ENCODE measurements around the gene ME1.

DNA sequence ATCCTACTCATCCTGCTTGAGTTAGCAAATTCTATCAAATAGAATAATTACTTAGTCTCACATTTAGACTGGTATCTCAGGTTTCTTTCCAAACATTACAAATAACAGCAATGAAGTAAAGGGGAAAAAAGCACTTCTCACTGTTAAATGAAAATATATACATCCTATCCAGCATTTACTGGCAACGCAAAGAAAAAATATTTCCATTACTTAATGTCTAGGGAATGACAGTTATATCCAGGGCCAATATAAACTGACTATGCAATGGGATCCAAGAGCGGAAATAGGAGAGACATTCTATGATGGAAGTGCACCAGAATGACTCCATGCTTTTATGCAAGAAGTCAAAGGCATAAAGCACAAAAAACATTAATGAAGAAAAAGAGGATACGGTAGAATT, 60.3 kb downstream of the ME1 start:
- TF ChIP-seq, protein P1, sequence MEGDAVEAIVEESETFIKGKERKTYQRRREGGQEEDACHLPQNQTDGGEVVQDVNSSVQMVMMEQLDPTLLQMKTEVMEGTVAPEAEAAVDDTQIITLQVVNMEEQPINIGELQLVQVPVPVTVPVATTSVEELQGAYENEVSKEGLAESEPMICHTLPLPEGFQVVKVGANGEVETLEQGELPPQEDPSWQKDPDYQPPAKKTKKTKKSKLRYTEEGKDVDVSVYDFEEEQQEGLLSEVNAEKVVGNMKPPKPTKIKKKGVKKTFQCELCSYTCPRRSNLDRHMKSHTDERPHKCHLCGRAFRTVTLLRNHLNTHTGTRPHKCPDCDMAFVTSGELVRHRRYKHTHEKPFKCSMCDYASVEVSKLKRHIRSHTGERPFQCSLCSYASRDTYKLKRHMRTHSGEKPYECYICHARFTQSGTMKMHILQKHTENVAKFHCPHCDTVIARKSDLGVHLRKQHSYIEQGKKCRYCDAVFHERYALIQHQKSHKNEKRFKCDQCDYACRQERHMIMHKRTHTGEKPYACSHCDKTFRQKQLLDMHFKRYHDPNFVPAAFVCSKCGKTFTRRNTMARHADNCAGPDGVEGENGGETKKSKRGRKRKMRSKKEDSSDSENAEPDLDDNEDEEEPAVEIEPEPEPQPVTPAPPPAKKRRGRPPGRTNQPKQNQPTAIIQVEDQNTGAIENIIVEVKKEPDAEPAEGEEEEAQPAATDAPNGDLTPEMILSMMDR (IDR thresholded peaks at IDR 0.05; ENCODE audit: low read length), result no peak
- no peak for TF ChIP-seq EZH2 (optimal IDR thresholded peaks at IDR 0.05; ENCODE audit: low read depth, low read length)
- no peak for TF ChIP-seq EZH2phosphoT487 (IDR thresholded peaks at IDR 0.05; ENCODE audit: low read length)
